CD14-positive monocyte (primary cell): Measurements from ENCODE around the gene PDE8A. TPM values are rescaled to one million over a fixed set of nuclear protein-coding genes. Genes with fewer than 3 reads are reported as not detected.

Experiments used
- DNase-seq, 3 donors: peaks; one replicate each; pipeline ENCODE4 v3.0.0-alpha.2; 2011 to 2022
- H2AFZ ChIP-seq: 2 replicates; pipeline ENCODE4 v1.6.0; 2012; ENCODE audit warnings: mild to moderate bottlenecking, low read depth, low read length, inconsistent platforms; ENCODE audit not compliant: insufficient read depth, poor library complexity, severe bottlenecking
- H3K27ac ChIP-seq, 2 donors: 1 replicate in 1 of 2; 2 replicates in 1 of 2; pipeline ENCODE4 v1.5.1; 2012 to 2013; ENCODE audit warnings: low read length in 2 of 2, control low read depth in 1 of 2, inconsistent platforms in 1 of 2, low read depth in 1 of 2, mild to moderate bottlenecking in 1 of 2
- H3K27me3 ChIP-seq, 2 donors: one replicate each; pipeline versions ENCODE4 v1.6.0 to v1.6.1; 2011 to 2013; ENCODE audit warnings: low read length in 2 of 2; ENCODE audit not compliant: control insufficient read depth in 2 of 2, insufficient read depth in 2 of 2
- H3K36me3 ChIP-seq, 2 donors: replicated peaks in 1 of 2; 1 replicate in 1 of 2; 2 replicates in 1 of 2; pipeline versions ENCODE4 v1.5.1 to v1.6.1; 2012 to 2013; ENCODE audit warnings: low read length in 2 of 2, control low read depth in 1 of 2, inconsistent platforms in 1 of 2, mild to moderate bottlenecking in 1 of 2; ENCODE audit not compliant: insufficient read depth in 2 of 2, control insufficient read depth in 1 of 2
- H3K4me1 ChIP-seq, 2 donors: 1 replicate in 1 of 2; 2 replicates in 1 of 2; pipeline versions ENCODE4 v1.5.1 to v1.6.1; 2012 to 2013; ENCODE audit warnings: low read length in 2 of 2, control low read depth in 1 of 2, inconsistent platforms in 1 of 2, mild to moderate bottlenecking in 1 of 2, moderate library complexity in 1 of 2; ENCODE audit not compliant: insufficient read depth in 2 of 2, control insufficient read depth in 1 of 2
- H3K4me2 ChIP-seq: replicated peaks from 2 replicates; pipeline ENCODE3; 2012; ENCODE audit warnings: low read length, moderate library complexity, mild to moderate bottlenecking; ENCODE audit not compliant: poor library complexity, severe bottlenecking; ENCODE audit errors: extremely low read depth
- H3K4me3 ChIP-seq, 3 experiments: fragments of 200-600 bp in 1 of 3; sonication (generic) in 1 of 3; replicated peaks in 1 of 3; 1 replicate in 2 of 3; 2 replicates in 1 of 3; pipeline ENCODE4 v1.5.1; 2011 to 2013; ENCODE audit warnings: low read length in 3 of 3, mild to moderate bottlenecking in 3 of 3, control low read depth in 2 of 3, low read depth in 2 of 3, inconsistent platforms in 1 of 3, moderate library complexity in 1 of 3
- H3K79me2 ChIP-seq: 2 replicates; pipeline ENCODE4 v1.6.0; 2012; ENCODE audit warnings: mild to moderate bottlenecking, control low read depth, inconsistent platforms, low read length, moderate library complexity; ENCODE audit not compliant: insufficient read depth
- H3K9ac ChIP-seq: 2 replicates; pipeline ENCODE4 v1.6.0; 2017; ENCODE audit warnings: low read length, mild to moderate bottlenecking; ENCODE audit not compliant: insufficient read depth, poor library complexity, severe bottlenecking
- H3K9me3 ChIP-seq, 2 donors: replicated peaks in 1 of 2; 1 replicate in 1 of 2; 2 replicates in 1 of 2; pipeline versions ENCODE4 v1.5.1 to v1.6.1; 2012 to 2013; ENCODE audit warnings: low read length in 2 of 2, control low read depth in 1 of 2; ENCODE audit not compliant: control insufficient read depth in 1 of 2, insufficient read depth in 1 of 2
- H4K20me1 ChIP-seq: 2 replicates; pipeline ENCODE4 v1.6.0; 2012; ENCODE audit warnings: mild to moderate bottlenecking, low read length, control low read depth, moderate library complexity; ENCODE audit not compliant: insufficient read depth
- H3K27ac Mint-ChIP-seq, 7 donors: one replicate each; pipeline ENCODE4 v1.8.0; 2020; ENCODE audit warnings: mild to moderate bottlenecking in 7 of 7, mixed read lengths in 7 of 7, moderate library complexity in 6 of 7, inconsistent platforms in 2 of 7
- H3K27me3 Mint-ChIP-seq, 3 donors: one replicate each; pipeline ENCODE4 v1.8.0; 2021 to 2022; ENCODE audit warnings: low read depth in 3 of 3, mild to moderate bottlenecking in 3 of 3, mixed read lengths in 3 of 3, moderate library complexity in 3 of 3, inconsistent platforms in 1 of 3
- H3K36me3 Mint-ChIP-seq, 2 donors: one replicate each; pipeline ENCODE4 v1.8.0; 2020; ENCODE audit warnings: mixed read lengths in 2 of 2, inconsistent platforms in 1 of 2, mild to moderate bottlenecking in 1 of 2
- H3K4me1 Mint-ChIP-seq: one replicate; pipeline ENCODE4 v1.8.0; 2020; ENCODE audit warnings: mild to moderate bottlenecking, mixed read lengths
- H3K4me3 Mint-ChIP-seq, 2 donors: one replicate each; pipeline ENCODE4 v1.8.0; 2020; ENCODE audit warnings: mild to moderate bottlenecking in 2 of 2, mixed read lengths in 2 of 2, moderate library complexity in 1 of 2
- H3K9me3 Mint-ChIP-seq, 7 donors: one replicate each; pipeline ENCODE4 v1.8.0; 2020 to 2022; ENCODE audit warnings: mixed read lengths in 7 of 7, mild to moderate bottlenecking in 6 of 7, moderate library complexity in 6 of 7, inconsistent platforms in 2 of 7
- CTCF ChIP-seq: fragments of 200-600 bp; IDR thresholded peaks from one replicate; pipeline ENCODE4 v1.8.0; 2022; ENCODE audit warnings: antibody characterized with exemption, mild to moderate bottlenecking
- WGBS: methylation state at CpG from one replicate; pipeline ENCODE4 v1.1.5; 2013; ENCODE audit warnings: missing lambda C conversion rate; ENCODE audit not compliant: insufficient coverage; 5-methylcytosine and 5-hydroxymethylcytosine counted together
- intact Hi-C, 2 donors: fragments of 100-400 bp; cut with micrococcal nuclease; formaldehyde crosslinking; loops; one replicate each; pipeline versions ENCODE4 v1.15.0 to v1.15.1; 2023
- polyA plus RNA-seq, 3 donors: library from polyadenylated mRNA; depleted of rRNA in 1 of 3; unstranded in 2 of 3; stranded (reverse) in 1 of 3; fragments of 300-500 nt in 2 of 3; fragments of >200 nt in 1 of 3; fragmentation: Illumina TruSeq in 2 of 3; gene quantifications; 1 replicate in 2 of 3; 2 replicates in 1 of 3; pipeline ENCODE4 v1.2.3, GENCODE V29; 2012 to 2021

Gene PDE8A
- polyA plus RNA-seq, 3 donors: 2.8 to 33.4 (median 4.9) TPM

- Histone ChIP-seq H4K20me1 (peaks cover 78% of the 10 kb centered on the region), H3K27me3 (no peaks in the 10 kb centered on the region), H3K4me2 (no peak overlapping the region), H2AFZ (no peak overlapping the region), H3K4me3 (no peak overlapping the region), H3K4me1 (peaks cover 22 to 27% of the 10 kb centered on the region in 2 donors), H3K27ac (no peak overlapping the region), H3K79me2 (peaks cover 28% of the 10 kb centered on the region), H3K36me3 (no peaks in the 10 kb centered on the region), H3K9me3 (no peaks in the 10 kb centered on the region), H3K9ac (no peak overlapping the region)
- Mint-ChIP-seq H3K4me1 (peaks cover 36% of the 10 kb centered on the region), H3K27me3 (peaks cover 0 to 2% (median 0%) of the 10 kb centered on the region in 3 donors), H3K36me3 (peaks cover 0 to 3% of the 10 kb centered on the region in 2 donors), H3K4me3 (no peak overlapping the region), H3K9me3 (peaks cover 0 to 3% (median 0%) of the 10 kb centered on the region in 7 donors), H3K27ac (no peak overlapping the region)
- WGBS: 100% methylated on average over 2 of the region's 2 CpGs
- no peak for TF ChIP-seq CTCF
- intact Hi-C loops: no loop called here
- DNase-seq: no peak
Observed at GRCh38 chr15:85031944-85032558, 50.4 kb downstream of the PDE8A start.

GRCh38 chr15:85033148-85033547 lies 51.5 kb downstream of the PDE8A start:
- peaks cover 22% of the 10 kb centered on the region for H3K79me2 ChIP-seq
- H3K9me3 Mint-ChIP-seq: peaks cover 0 to 3% (median 0%) of the 10 kb centered on the region in 7 donors
- no peak overlapping the region for H3K4me3 ChIP-seq
- H3K4me3 Mint-ChIP-seq: no peak overlapping the region
- no peaks in the 10 kb centered on the region for H3K27me3 ChIP-seq
- DNase-seq: no peak
- no peak overlapping the region for H3K4me2 ChIP-seq
- no peak for TF ChIP-seq CTCF
- peak overlapping the region in 2 of 7 donors; percentile 7 to 57 for H3K27ac Mint-ChIP-seq
- intact Hi-C loops: no loop called here
- H3K9me3 ChIP-seq: no peaks in the 10 kb centered on the region
- no peak overlapping the region for H3K9ac ChIP-seq
- no peak overlapping the region for H2AFZ ChIP-seq
- peaks cover 0 to 3% of the 10 kb centered on the region in 2 donors for H3K36me3 Mint-ChIP-seq
- peaks cover 32 to 38% of the 10 kb centered on the region in 2 donors for H3K4me1 ChIP-seq
- H3K27me3 Mint-ChIP-seq: peaks cover 0 to 2% (median 0%) of the 10 kb centered on the region in 3 donors
- WGBS: 67% methylated on average over 1 of the region's 1 CpG
- peaks cover 80% of the 10 kb centered on the region for H4K20me1 ChIP-seq
- H3K27ac ChIP-seq: no peak overlapping the region
- peaks cover 44% of the 10 kb centered on the region for H3K4me1 Mint-ChIP-seq
- H3K36me3 ChIP-seq: no peaks in the 10 kb centered on the region
